CD4-positive, alpha-beta T cell treated with Interleukin-1 beta for 1 hour (primary cell): ENCODE measurements around the gene ZNF205.
A peak's percentile ranks its signal among the peaks of the same experiment; 100 is the strongest.
"Not testable (repeated sequence)": the region's sequence is repeated elsewhere in the genome, so short reads cannot be mapped to it uniquely, and the experiment has no call there.

ENCODE experiments used
- DNase-seq, 2 donors: peaks; one replicate each; pipeline ENCODE4 v3.0.0-alpha.2; 2020 to 2022

Gene ZNF205

GRCh38 chr16:3112058-3112880 is at the start of gene ZNF205:
Gene ZNF205 (plus strand): TSS chr16:3112586. CDS start chr16:3113431, 845 bp downstream.
- no peak for DNase-seq

- DNase-seq: no peak
Observed at GRCh38 chr16:3063625-3064386, 48.6 kb upstream of the ZNF205 start.

GRCh38 chr16:3065069-3065741 is 47.2 kb upstream of the ZNF205 start, which contains the start of gene IL32:
Gene IL32 (plus strand): TSS chr16:3065640. CDS start chr16:3065812, 172 bp downstream.
- peak; percentile 69 to 86 for DNase-seq

- DNase-seq: no peak
Observed at GRCh38 chr16:3065742-3066439, 46.5 kb upstream of the ZNF205 start.

GRCh38 chr16:3066440-3066748 is 46.0 kb upstream of the ZNF205 start:
- no peak for DNase-seq

GRCh38 chr16:3068487-3068886 is 43.9 kb upstream of the ZNF205 start:
- peak in 1 of 2 donors; percentile 52 for DNase-seq

GRCh38 chr16:3069146-3069545 is 43.2 kb upstream of the ZNF205 start:
- not testable (repeated sequence) for DNase-seq

- peak in 1 of 2 donors; percentile 39 for DNase-seq
Observed at GRCh38 chr16:3070608-3071111, 41.7 kb upstream of the ZNF205 start.

- DNase-seq: peak in 1 of 2 donors; percentile 26
Observed at GRCh38 chr16:3071655-3072054, 40.7 kb upstream of the ZNF205 start.

GRCh38 chr16:3072148-3072547 is 40.2 kb upstream of the ZNF205 start:
- DNase-seq: peak in 1 of 2 donors; percentile 51

- peak in 1 of 2 donors; percentile 63 for DNase-seq
Observed at GRCh38 chr16:3072576-3073263, 39.7 kb upstream of the ZNF205 start.

GRCh38 chr16:3073448-3073847 is 38.9 kb upstream of the ZNF205 start:
- no peak for DNase-seq

GRCh38 chr16:3074860-3075522 is 37.4 kb upstream of the ZNF205 start:
- peak; percentile 83 to 87 for DNase-seq

GRCh38 chr16:3075523-3075915 is 36.9 kb upstream of the ZNF205 start:
- no peak for DNase-seq

- DNase-seq: not testable (repeated sequence)
Observed at GRCh38 chr16:3075946-3076345, 36.4 kb upstream of the ZNF205 start.

- DNase-seq: no peak
Observed at GRCh38 chr16:3076577-3076976, 35.8 kb upstream of the ZNF205 start.

- DNase-seq: no peak
Observed at GRCh38 chr16:3080024-3080423, 32.4 kb upstream of the ZNF205 start.

- DNase-seq: not testable (repeated sequence)
Observed at GRCh38 chr16:3081957-3082356, 30.4 kb upstream of the ZNF205 start.

GRCh38 chr16:3083408-3083807 is 29.0 kb upstream of the ZNF205 start:
- DNase-seq: not testable (repeated sequence)

- no peak for DNase-seq
Observed at GRCh38 chr16:3084491-3084890, 27.9 kb upstream of the ZNF205 start.

GRCh38 chr16:3084969-3085670 is 27.3 kb upstream of the ZNF205 start:
- no peak for DNase-seq
